HPDE6-E6E7 (cell line): ENCODE measurements around the gene ANKS1B.
"Not testable (repeated sequence)": the region's sequence is repeated elsewhere in the genome, so short reads cannot be mapped to it uniquely, and the experiment has no call there.

Experiments
- DNase-seq: peaks from one replicate; pipeline ENCODE4 v3.0.0; 2011; ENCODE audit warnings: missing footprints; ENCODE audit errors: extremely low spot score

The ANKS1B gene

GRCh38 chr12:99277591-99278379, 707.0 kb downstream of the ANKS1B start:
- no peak for DNase-seq

- no peak for DNase-seq
These were observed 713.7 kb downstream of the ANKS1B start for GRCh38 chr12:99271071-99271470.

- DNase-seq: no peak
These were observed 717.7 kb downstream of the ANKS1B start for GRCh38 chr12:99267038-99267437.

DNA sequence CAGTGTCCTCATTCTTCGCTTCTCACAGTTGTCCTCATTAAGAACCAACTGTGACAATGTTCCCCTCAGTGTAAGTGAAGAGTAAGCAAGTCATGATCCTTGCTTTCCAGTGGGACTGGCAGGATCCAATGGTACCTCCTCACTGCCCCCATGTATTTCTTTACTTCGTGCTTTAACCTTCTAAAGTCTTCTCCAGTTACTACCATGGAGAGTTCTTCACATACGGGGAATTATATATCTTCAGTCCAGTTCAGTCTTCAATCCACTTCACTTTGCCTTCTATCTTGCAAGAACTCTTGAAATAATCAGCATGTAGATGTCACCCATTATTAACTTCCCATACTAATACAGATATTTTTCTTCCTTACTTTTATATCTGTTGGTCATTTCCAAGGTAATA, 719.1 kb downstream of the ANKS1B start:
- DNase-seq: no peak

DNA sequence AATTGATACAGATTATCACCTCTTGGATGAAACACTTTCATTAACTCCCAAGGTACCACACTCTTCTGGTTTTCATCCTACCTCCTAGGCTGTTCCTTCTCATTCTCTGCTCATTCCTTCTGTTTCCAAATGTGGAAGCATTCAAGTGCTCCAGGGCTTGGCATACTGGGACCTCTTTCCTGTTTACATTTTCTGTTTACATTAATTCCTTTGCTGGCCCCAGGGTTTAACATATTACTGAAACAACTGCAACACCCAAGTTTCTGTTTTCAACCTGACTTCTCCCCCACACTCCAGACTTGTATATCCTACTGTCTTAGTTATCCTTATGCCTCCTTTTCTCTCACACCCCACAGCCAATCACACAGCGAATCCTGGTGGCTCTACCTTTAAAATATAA, 723.5 kb downstream of the ANKS1B start:
- DNase-seq: no peak

DNA sequence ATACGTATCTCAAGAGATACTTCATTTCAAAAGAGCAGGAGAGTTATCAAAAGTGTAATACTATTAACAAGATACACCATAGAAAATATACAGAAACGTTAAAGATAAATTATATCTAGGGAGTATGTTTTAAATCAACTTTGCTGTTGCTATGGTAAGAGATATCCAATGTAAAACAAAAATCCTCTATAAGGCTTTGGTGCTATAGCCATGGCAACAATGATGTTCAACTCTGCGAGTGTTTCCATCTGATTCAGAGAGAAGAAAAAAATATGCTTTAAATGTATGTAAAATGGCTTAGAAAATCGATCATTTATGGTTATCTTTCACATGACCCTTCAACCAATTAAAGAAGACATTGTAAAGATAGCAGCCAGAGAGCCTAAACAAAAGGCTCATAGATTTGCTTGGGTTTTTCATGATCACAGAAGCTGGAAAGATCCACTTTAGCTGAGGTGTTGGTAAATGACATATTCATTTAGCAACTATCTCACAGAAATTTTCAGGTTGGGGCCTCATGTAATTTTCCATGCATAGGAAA, 724.2 kb downstream of the ANKS1B start:
- DNase-seq: no peak

GRCh38 chr12:99259040-99259934, 725.4 kb downstream of the ANKS1B start:
- no peak for DNase-seq

- DNase-seq: no peak
These were observed 727.1 kb downstream of the ANKS1B start for GRCh38 chr12:99257672-99258071.

- no peak for DNase-seq
These were observed 731.7 kb downstream of the ANKS1B start for GRCh38 chr12:99253068-99253467.

DNA sequence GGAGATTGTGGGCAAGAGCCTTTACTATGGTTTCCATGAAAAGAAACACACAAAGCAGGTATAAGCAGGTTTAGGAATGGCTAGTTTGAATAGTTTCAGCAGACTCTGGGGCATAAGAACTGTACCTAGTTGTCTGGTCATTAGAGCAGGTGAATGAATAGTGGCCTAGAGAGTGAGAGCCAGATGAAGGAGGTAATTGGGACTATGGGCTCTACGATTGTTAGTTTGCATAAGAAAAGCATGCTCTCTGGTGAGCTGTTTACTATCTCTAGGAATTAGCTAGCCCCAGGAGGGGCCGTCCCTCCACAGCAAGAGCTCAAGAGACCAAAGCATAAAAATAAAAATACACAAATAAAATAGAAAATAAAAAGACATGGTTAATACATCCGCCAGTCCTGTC, 734.6 kb downstream of the ANKS1B start:
- no peak for DNase-seq

GRCh38 chr12:99249543-99249942, 735.2 kb downstream of the ANKS1B start:
- DNase-seq: no peak

- not testable (repeated sequence) for DNase-seq
These were observed 746.7 kb downstream of the ANKS1B start for GRCh38 chr12:99237907-99238538.

DNA sequence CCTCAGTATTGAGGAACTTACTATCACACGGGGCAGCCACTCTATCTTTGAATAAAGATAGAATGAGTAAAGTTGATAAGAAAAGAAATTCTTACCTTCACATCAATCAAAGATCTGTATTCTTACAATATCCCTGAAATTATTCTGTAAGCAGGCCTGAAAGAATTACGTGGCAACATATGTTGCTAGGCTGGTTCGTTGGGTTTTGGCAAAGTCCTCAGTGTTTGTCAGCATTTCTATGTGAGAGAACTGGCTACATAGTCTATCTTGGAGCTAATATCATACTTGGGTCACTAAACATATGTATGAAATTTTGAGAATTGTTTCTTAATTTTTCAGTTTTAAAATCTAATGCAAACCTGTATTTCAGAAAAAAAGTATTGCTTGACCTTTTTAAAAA, 749.4 kb downstream of the ANKS1B start:
- DNase-seq: no peak

DNA sequence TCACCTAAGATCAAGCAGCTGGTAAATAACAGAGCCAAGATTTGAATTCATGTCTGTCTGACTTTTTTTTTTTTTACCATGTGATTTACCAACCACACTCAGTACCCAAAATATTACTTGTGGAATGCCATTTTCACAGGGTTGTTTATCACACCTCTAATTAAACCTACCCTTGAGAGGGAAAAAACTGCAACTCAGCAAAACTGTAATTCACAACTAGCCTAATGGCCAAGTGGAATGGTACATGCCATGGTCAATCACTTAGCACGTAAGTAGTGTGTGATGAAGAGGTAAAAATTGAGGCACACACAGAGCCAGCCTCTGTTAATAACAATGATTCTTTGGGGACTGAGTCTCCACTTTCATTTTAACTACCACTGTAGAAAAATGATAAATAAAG, 750.0 kb downstream of the ANKS1B start:
- DNase-seq: no peak

DNA sequence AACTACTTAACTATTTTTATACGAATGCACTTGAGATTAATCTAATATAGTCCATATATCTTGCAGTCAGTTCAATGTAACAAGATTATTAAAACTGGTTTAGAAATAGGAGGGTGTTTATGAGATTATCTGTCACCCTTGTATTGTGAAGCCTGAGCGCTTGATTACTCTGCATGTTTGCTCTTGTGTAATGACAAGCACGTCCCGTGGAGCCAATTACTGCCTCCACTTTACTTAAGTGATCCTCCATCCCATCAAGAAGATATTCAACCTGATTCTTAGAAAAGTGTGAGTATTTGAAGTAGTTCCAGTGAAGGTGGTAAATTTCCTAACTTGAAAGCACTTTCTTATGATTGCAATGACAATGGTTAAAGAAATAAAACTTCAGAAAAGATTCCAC, 752.4 kb downstream of the ANKS1B start:
- DNase-seq: no peak

DNA sequence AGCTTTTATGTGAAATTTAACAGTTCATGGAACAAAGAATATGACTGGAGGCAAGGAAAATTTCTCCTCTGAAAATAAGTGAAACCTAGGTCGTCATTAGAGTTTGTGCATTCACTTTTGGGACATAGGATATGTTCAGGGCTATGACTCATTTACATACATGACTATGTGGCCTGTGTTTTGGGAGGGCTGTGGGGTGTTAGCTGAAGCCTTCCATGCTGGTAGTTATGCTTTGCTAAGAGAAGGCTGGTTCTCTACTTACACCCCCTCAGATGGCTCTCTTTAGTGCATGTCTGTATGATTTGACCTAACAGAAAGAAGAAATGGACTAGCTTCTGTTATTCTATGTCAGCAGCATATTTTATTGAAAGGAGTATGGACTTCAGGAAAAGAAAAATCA, 753.7 kb downstream of the ANKS1B start:
- DNase-seq: no peak

GRCh38 chr12:99224237-99224636, 760.5 kb downstream of the ANKS1B start:
- no peak for DNase-seq

DNA sequence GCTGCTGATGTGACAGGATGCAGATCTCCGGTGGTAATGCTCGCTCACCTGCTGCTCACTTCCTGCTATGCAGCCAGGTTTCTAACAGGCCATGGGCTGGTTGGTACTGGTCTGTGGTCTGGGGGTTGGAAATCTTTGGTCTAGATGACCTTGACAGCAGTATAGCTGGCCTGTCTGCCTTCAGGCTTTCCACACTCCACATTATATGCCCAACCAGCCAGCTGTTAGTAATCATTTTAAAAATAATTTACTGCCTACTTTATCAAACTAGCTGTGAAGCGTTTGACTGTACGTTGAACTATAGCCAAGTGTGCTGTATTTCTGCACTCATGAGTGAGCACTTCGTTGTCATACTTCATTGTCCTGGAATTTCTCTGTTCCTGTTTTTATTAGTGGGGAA, 761.2 kb downstream of the ANKS1B start:
- DNase-seq: no peak

- DNase-seq: no peak
These were observed 771.7 kb downstream of the ANKS1B start for GRCh38 chr12:99213047-99213446.

GRCh38 chr12:99212275-99212674, 772.5 kb downstream of the ANKS1B start:
- no peak for DNase-seq

- no peak for DNase-seq
These were observed 779.6 kb downstream of the ANKS1B start for GRCh38 chr12:99205111-99205510.
